T-cell (primary cell): ENCODE results near the gene NCAPH2. TPM values are rescaled to one million over a fixed set of nuclear protein-coding genes. Genes with fewer than 3 reads are reported as not detected.

Experiments
- ATAC-seq, 4 experiments: fragments of 200-7000 bp in 3 of 4; fragments of 150-1000 bp in 1 of 4; cut with Tn5 transposase; replicated peaks in 1 of 4; 1 replicate in 3 of 4; 2 replicates in 1 of 4; pipeline ENCODE4 v1.10.0; 2021; ENCODE audit warnings: moderate library complexity in 3 of 4, mild to moderate bottlenecking in 2 of 4, moderate number of reproducible peaks in 1 of 4
- CTCF ChIA-PET, 2 donors: fragments of 300-600 bp; sonication (Branson Sonifier 250); formaldehyde crosslinking; loops; one replicate each; lab custom pipeline; 2022; ENCODE audit warnings: antibody characterized with exemption in 2 of 2; lab: Charles Lee
- POLR2A ChIA-PET, 2 donors: fragments of 300-600 bp; sonication (Branson Sonifier 250); formaldehyde crosslinking; loops; one replicate each; lab custom pipeline; 2022; ENCODE audit warnings: antibody characterized with exemption in 2 of 2; lab: Charles Lee
- DNase-seq, 35 experiments: peaks; one replicate each; pipeline versions ENCODE4 v3.0.0 to v3.0.0-alpha.2; 2013 to 2023
- H3K27ac ChIP-seq: one replicate; pipeline ENCODE4 v1.5.1; 2013; ENCODE audit warnings: low read length
- H3K27me3 ChIP-seq, 2 experiments: replicated peaks in 1 of 2; 1 replicate in 1 of 2; 2 replicates in 1 of 2; pipeline versions ENCODE4 v1.6.1 to v1.7.0; 2013; ENCODE audit warnings: low read length in 1 of 2, mixed read lengths in 1 of 2; ENCODE audit not compliant: control insufficient read depth in 2 of 2, insufficient read depth in 2 of 2; ENCODE audit errors: extremely low read depth in 1 of 2
- H3K36me3 ChIP-seq, 2 donors: 1 replicate in 1 of 2; 2 replicates in 1 of 2; pipeline versions ENCODE4 v1.6.1 to v1.7.0; 2013; ENCODE audit warnings: low read length in 1 of 2; ENCODE audit not compliant: control insufficient read depth in 2 of 2, insufficient read depth in 1 of 2; ENCODE audit errors: extremely low read depth in 1 of 2
- H3K4me1 ChIP-seq, 2 experiments: 1 replicate in 1 of 2; 2 replicates in 1 of 2; pipeline versions ENCODE4 v1.6.1 to v1.7.0; 2013; ENCODE audit warnings: low read length in 2 of 2, mixed read lengths in 1 of 2; ENCODE audit not compliant: insufficient read depth in 2 of 2, control insufficient read depth in 1 of 2; ENCODE audit errors: extremely low read depth in 1 of 2
- H3K4me3 ChIP-seq, 2 donors: 1 replicate in 1 of 2; 2 replicates in 1 of 2; pipeline versions ENCODE4 v1.5.1 to v1.7.0; 2013; ENCODE audit warnings: mild to moderate bottlenecking in 2 of 2, low read length in 1 of 2, moderate library complexity in 1 of 2; ENCODE audit not compliant: control insufficient read depth in 1 of 2; ENCODE audit errors: extremely low read depth in 1 of 2
- H3K9me3 ChIP-seq: 2 replicates; pipeline ENCODE4 v1.7.0; 2013
- H3K27ac Mint-ChIP-seq, 2 donors: one replicate each; pipeline ENCODE4 v1.8.0; 2020 to 2021; ENCODE audit warnings: mild to moderate bottlenecking in 2 of 2, mixed read lengths in 2 of 2
- H3K27me3 Mint-ChIP-seq, 2 donors: one replicate each; pipeline ENCODE4 v1.8.0; 2021 to 2022; ENCODE audit warnings: mixed read lengths in 2 of 2
- H3K36me3 Mint-ChIP-seq: one replicate; pipeline ENCODE4 v1.8.0; 2021; ENCODE audit warnings: mixed read lengths
- H3K4me1 Mint-ChIP-seq, 3 donors: one replicate each; pipeline ENCODE4 v1.8.0; 2020 to 2022; ENCODE audit warnings: mixed read lengths in 3 of 3, mild to moderate bottlenecking in 1 of 3
- H3K4me3 Mint-ChIP-seq, 3 donors: one replicate each; pipeline ENCODE4 v1.8.0; 2020 to 2022; ENCODE audit warnings: mild to moderate bottlenecking in 3 of 3, mixed read lengths in 3 of 3, moderate library complexity in 3 of 3
- H3K9me3 Mint-ChIP-seq, 3 donors: one replicate each; pipeline ENCODE4 v1.8.0; 2020 to 2022; ENCODE audit warnings: mixed read lengths in 3 of 3
- WGBS: methylation state at CpG from one replicate; pipeline ENCODE4 v1.1.5; 2013; ENCODE audit warnings: missing lambda C conversion rate; ENCODE audit not compliant: insufficient coverage; 5-methylcytosine and 5-hydroxymethylcytosine counted together
- total RNA-seq, 35 experiments: library from RNA in 6 of 35; stranded (reverse) in 6 of 35; fragments of 120-200 nt in 1 of 35; gene quantifications; one replicate each; pipeline versions ENCODE4 v1.2.1 to v1.2.4 and lab custom pipeline; 2013 to 2026

The NCAPH2 gene
- total RNA-seq, 5 donors from 2014 or later (not counting 1 experiment from before 2014, with no cell fraction given): 80.1 to 110 (median 94.6) TPM

GRCh38 chr22:50469377-50470305 lies 38.4 kb upstream of the NCAPH2 start:
- peak overlapping the region; percentile 72 to 91 (median 75) for H3K4me3 Mint-ChIP-seq

GRCh38 chr22:50470491-50470890 lies 37.5 kb upstream of the NCAPH2 start:
- CTCF ChIA-PET: interaction anchor here (0.6 to 1.2 kb wide), 5 partner anchors 9 to 150 kb away, joined by 3 to 13 read pairs (median 5); partner anchors contain the start of genes LMF2 (in 1 of the 2), NCAPH2 (in 1 of the 2) and SCO2 (in 1 of the 2)
- H3K9me3 Mint-ChIP-seq: no peaks in the 10 kb centered on the region
- no peak for ATAC-seq
- no peak for DNase-seq
- H3K36me3 ChIP-seq: peaks cover 3 to 26% of the 10 kb centered on the region in 2 donors
- H3K27ac ChIP-seq: peak overlapping the region; percentile 82
- no peaks in the 10 kb centered on the region for H3K9me3 ChIP-seq
- peak overlapping the region; percentile 97 to 98 for H3K27ac Mint-ChIP-seq
- H3K36me3 Mint-ChIP-seq: peaks cover 20% of the 10 kb centered on the region
- peaks cover 42 to 89% of the 10 kb centered on the region in 2 experiments for H3K4me1 ChIP-seq
- POLR2A ChIA-PET: interaction anchor here (0.5 to 1.4 kb wide), 3 partner anchors 55 to 272 kb away, joined by 4 to 7 read pairs (median 5); partner anchors contain the start of gene SCO2 (in 1 of the 2)
- H3K4me1 Mint-ChIP-seq: peaks cover 66 to 72% (median 71%) of the 10 kb centered on the region in 3 donors
- no peaks in the 10 kb centered on the region for H3K27me3 ChIP-seq
- no peaks in the 10 kb centered on the region for H3K27me3 Mint-ChIP-seq
- WGBS: 26% methylated on average over 5 of the region's 6 CpGs
- peak overlapping the region; percentile 72 to 91 (median 75) for H3K4me3 Mint-ChIP-seq
- H3K4me3 ChIP-seq: peak overlapping the region; percentile 44 to 46

More at GRCh38 chr22:50469377-50470305, 38.4 kb upstream of the NCAPH2 start:
- H3K27me3 ChIP-seq: no peaks in the 10 kb centered on the region
- POLR2A ChIA-PET: interaction anchor here in 1 of 2 donors (1.0 to 1.4 kb wide), 2 partner anchors 56 to 151 kb away, joined by 4 to 5 read pairs; partner anchors contain the start of gene SCO2
- DNase-seq: peak; percentile 93 to 99 (median 98)
- CTCF ChIA-PET: interaction anchor here in 1 of 2 donors (0.5 to 1.2 kb wide), 6 partner anchors 10 to 152 kb away, joined by 3 to 13 read pairs (median 3); partner anchors contain the start of genes LMF2, NCAPH2 and SCO2
- peak overlapping the region; percentile 82 for H3K27ac ChIP-seq
- H3K4me1 ChIP-seq: peaks cover 42 to 85% of the 10 kb centered on the region in 2 experiments
- peaks cover 20% of the 10 kb centered on the region for H3K36me3 Mint-ChIP-seq
- peaks cover 64 to 69% (median 67%) of the 10 kb centered on the region in 3 donors for H3K4me1 Mint-ChIP-seq
- no peaks in the 10 kb centered on the region for H3K27me3 Mint-ChIP-seq
- ATAC-seq: peak; percentile 83 to 89 (median 86)
- no peaks in the 10 kb centered on the region for H3K9me3 Mint-ChIP-seq
- no peaks in the 10 kb centered on the region for H3K9me3 ChIP-seq
- peak overlapping the region; percentile 44 to 69 for H3K4me3 ChIP-seq
- H3K27ac Mint-ChIP-seq: peak overlapping the region; percentile 97 to 98
- H3K36me3 ChIP-seq: peaks cover 3 to 33% of the 10 kb centered on the region in 2 donors
- 0% methylated on average over 13 of the region's 25 CpGs for WGBS

DNA sequence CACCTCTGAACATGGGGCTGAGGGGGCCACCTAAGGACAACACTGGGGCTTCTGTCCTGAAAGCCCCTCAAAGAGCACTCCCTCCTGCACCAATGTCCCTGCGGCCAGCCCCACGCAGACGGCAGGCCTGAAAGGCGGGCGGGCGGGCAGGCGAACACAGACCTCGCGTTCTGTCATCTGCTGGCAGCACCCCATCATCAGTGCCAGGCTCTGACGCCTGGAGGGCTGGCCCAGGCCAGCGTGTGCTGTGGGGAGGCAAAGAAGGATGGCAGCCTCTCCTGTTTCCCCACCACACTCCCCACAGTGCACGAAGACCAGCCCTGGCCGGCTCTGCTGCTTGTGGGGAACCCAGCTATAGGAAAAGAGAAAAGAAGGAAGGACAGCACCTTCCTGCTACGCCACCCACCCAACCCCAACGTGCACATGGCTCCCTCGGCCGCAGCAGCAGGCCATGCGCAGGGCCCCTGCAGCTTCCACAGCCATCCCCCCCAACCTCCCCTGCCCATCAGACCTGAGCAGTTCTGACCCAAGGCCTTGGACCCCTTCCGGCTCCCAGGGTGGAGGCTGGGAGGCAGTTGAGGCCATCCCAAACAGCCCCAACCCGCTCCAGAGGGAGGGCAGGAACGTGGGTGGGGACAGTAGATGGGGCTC lies 36.7 kb upstream of the NCAPH2 start:
- Mint-ChIP-seq H3K27ac (peak overlapping the region; percentile 97 to 98), H3K4me3 (peak overlapping the region; percentile 72 to 91 (median 75)), H3K36me3 (peaks cover 15% of the 10 kb centered on the region), H3K9me3 (no peaks in the 10 kb centered on the region), H3K27me3 (no peaks in the 10 kb centered on the region), H3K4me1 (peaks cover 71 to 73% (median 71%) of the 10 kb centered on the region in 3 donors)
- H3K36me3 ChIP-seq: peaks cover 3 to 18% of the 10 kb centered on the region in 2 donors
- peaks cover 42 to 85% of the 10 kb centered on the region in 2 experiments for H3K4me1 ChIP-seq
- ChIA-PET CTCF (interaction anchor here in 1 of 2 donors (0.6 kb wide), 1 partner anchor 149 kb away, joined by 5 read pairs; no protein-coding TSS in a partner anchor), POLR2A (interaction anchor here (0.5 to 1.0 kb wide), 2 partner anchors 32 to 273 kb away, joined by 3 to 5 read pairs; no protein-coding TSS in a partner anchor)
- H3K4me3 ChIP-seq: peak overlapping the region in 1 of 2 donors; percentile 46
- H3K27me3 ChIP-seq: no peaks in the 10 kb centered on the region
- ATAC-seq: no peak
- WGBS: 90% methylated on average over 2 of the region's 21 CpGs
- peak overlapping the region; percentile 82 for H3K27ac ChIP-seq
- DNase-seq: no peak
- H3K9me3 ChIP-seq: no peaks in the 10 kb centered on the region

DNA sequence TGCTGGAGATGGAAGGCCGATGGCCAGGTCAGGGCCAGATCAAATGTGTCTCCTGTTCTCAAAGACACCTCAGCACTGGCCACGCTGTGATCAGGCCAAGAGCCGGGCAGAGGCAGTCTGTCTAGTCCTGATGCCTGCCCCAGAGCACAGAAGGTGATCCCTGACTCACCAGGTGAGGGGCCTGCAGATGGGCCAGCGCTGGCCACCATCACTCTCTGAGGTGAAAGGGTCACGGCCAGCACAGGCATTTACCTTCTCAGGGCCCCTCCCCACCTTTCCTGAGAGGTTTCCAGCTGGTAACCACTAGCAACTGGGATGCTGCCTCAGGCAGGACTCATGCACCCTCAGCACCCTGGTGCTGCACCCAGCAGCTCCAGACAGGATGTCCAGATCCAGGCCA lies 36.1 kb upstream of the NCAPH2 start:
- Mint-ChIP-seq H3K27me3 (no peaks in the 10 kb centered on the region), H3K36me3 (peaks cover 9% of the 10 kb centered on the region), H3K27ac (peak overlapping the region; percentile 97 to 98), H3K4me3 (peak overlapping the region; percentile 72 to 92 (median 91)), H3K9me3 (no peaks in the 10 kb centered on the region), H3K4me1 (peaks cover 66 to 69% (median 67%) of the 10 kb centered on the region in 3 donors)
- 87% methylated on average over 5 of the region's 5 CpGs for WGBS
- Histone ChIP-seq H3K27ac (peak overlapping the region; percentile 82), H3K27me3 (no peaks in the 10 kb centered on the region), H3K4me3 (peak overlapping the region in 1 of 2 donors; percentile 40), H3K4me1 (peaks cover 42 to 79% of the 10 kb centered on the region in 2 experiments), H3K9me3 (no peaks in the 10 kb centered on the region), H3K36me3 (peaks cover 3 to 11% of the 10 kb centered on the region in 2 donors)
- no peak for ATAC-seq
- CTCF ChIA-PET: interaction anchor here in 1 of 2 donors (1.2 kb wide), 1 partner anchor 54 kb away, joined by 5 read pairs; the partner anchor contains the start of gene SCO2
- DNase-seq: no peak
- POLR2A ChIA-PET: interaction anchor here in 1 of 2 donors (1.0 kb wide), 1 partner anchor 32 kb away, joined by 3 read pairs; no protein-coding TSS in a partner anchor

DNA sequence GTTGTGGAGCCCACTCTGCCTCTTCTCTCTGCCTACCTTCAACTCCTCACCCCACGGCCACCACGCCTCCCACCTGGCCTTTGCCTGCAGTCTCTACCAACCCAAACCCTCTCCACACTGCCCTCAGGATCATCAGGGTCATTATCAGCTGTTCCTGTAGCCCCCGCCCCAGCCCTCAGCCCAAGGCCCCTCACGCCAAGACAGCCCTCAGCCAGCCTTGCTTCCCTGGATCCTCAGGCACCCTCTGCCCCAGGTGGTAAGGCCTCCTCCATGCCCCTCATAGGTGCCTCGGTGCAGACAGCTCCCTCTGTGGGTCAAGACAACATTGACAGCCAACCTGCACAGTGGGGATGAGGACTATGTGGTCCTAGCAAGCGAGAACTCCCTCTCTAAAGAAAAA lies 34.9 kb upstream of the NCAPH2 start:
- H3K36me3 Mint-ChIP-seq: peaks cover 8% of the 10 kb centered on the region
- ChIA-PET CTCF (interaction anchor here in 1 of 2 donors (1.2 kb wide), 1 partner anchor 53 kb away, joined by 5 read pairs; the partner anchor contains the start of gene SCO2), POLR2A (no interaction called here)
- H3K4me1 Mint-ChIP-seq: peaks cover 63 to 69% (median 63%) of the 10 kb centered on the region in 3 donors
- peaks cover 39 to 68% of the 10 kb centered on the region in 2 experiments for H3K4me1 ChIP-seq
- peaks cover 1 to 3% of the 10 kb centered on the region in 2 donors for H3K36me3 ChIP-seq
- H3K9me3 ChIP-seq: no peaks in the 10 kb centered on the region
- ATAC-seq (no peak), DNase-seq (peak in 25 of 35 experiments; percentile 14 to 71 (median 38))
- no peaks in the 10 kb centered on the region for H3K9me3 Mint-ChIP-seq
- H3K4me3 ChIP-seq: peak overlapping the region; percentile 72 to 78
- H3K27me3 ChIP-seq: peaks cover 0 to 2% of the 10 kb centered on the region in 2 experiments
- H3K27ac Mint-ChIP-seq: peak overlapping the region; percentile 97 to 98
- no peaks in the 10 kb centered on the region for H3K27me3 Mint-ChIP-seq
- H3K27ac ChIP-seq: peak overlapping the region; percentile 82
- 83% methylated on average over 2 of the region's 6 CpGs for WGBS
- H3K4me3 Mint-ChIP-seq: peak overlapping the region; percentile 91 to 93 (median 92)
